ENCODE measurements around the gene EFHC2.

Gene EFHC2

DNA sequence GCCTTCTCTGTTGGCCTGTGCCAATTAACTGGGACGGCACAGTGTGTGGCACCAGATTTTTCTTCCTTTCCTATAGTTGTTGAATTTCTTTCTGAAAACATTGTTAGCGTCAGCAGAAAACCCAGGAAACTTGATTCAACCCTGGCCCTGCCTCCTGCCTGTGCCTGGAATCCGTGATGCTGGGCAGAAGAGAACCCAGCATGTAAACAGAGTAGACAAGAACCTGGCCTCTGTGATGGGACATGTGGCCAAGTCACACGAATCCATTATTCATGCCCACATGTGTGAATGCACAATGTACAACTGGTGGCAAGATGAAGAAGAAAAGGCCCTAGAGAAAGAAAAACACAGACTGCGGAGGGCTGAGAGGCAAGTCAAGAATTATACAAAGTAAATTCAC, 111.4 kb downstream of the EFHC2 start:
- no peak for DNase-seq (ENCODE audit: low spot score)
- TF ChIP-seq, protein P1, sequence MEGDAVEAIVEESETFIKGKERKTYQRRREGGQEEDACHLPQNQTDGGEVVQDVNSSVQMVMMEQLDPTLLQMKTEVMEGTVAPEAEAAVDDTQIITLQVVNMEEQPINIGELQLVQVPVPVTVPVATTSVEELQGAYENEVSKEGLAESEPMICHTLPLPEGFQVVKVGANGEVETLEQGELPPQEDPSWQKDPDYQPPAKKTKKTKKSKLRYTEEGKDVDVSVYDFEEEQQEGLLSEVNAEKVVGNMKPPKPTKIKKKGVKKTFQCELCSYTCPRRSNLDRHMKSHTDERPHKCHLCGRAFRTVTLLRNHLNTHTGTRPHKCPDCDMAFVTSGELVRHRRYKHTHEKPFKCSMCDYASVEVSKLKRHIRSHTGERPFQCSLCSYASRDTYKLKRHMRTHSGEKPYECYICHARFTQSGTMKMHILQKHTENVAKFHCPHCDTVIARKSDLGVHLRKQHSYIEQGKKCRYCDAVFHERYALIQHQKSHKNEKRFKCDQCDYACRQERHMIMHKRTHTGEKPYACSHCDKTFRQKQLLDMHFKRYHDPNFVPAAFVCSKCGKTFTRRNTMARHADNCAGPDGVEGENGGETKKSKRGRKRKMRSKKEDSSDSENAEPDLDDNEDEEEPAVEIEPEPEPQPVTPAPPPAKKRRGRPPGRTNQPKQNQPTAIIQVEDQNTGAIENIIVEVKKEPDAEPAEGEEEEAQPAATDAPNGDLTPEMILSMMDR (IDR thresholded peaks at IDR 0.05; ENCODE audit: borderline replicate concordance, control extremely low read depth, extremely low read depth, insufficient read depth, missing control alignments) = no peak
- in situ Hi-C loops (cut with MboI; ENCODE audit: low sequenced_read_pairs, unreplicated experiment) = no loop called here

DNA sequence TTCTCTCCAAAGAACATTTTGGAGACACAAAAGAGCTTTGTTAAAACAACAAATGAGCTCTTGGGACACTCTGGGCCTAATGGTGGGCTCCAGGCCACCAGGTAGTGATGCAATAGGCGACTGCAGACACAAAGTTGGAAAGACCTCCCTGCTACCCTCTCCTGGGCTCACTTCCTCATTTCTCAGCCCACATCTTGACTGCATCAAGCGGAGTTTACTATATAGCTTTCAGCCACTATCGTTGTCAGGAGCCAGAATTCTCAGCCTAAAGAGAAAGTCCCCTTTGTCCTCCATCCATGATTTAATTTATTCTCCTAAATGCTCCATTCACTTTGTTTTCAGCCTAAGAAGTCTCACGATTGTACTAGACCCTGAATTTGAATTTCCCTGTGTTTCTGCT, 114.9 kb downstream of the EFHC2 start:
- no peak for DNase-seq (ENCODE audit: low spot score)
- TF ChIP-seq, protein P1 (IDR thresholded peaks at IDR 0.05; ENCODE audit: borderline replicate concordance, control extremely low read depth, extremely low read depth, insufficient read depth, missing control alignments) = no peak
- in situ Hi-C loops (cut with MboI; ENCODE audit: low sequenced_read_pairs, unreplicated experiment) = no loop called here

DNA sequence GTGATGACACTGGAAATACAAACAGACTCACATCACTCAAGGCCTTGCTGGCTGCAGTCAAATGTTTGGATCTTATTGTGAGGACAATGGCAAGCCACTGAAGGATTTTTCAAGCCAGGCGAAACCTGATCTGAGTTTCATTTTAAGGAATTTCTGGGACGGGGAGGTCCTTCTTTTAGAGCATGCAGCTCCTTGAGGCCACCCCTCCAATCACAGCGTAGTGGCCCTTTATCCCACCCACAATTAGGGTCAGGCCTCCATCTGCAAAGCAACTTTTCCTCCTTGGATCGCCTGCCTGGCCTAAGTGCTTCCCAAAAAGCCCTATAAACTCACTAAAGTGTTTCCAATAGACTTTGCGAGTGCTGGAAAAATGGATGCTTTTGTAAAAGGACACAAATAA, 115.5 kb downstream of the EFHC2 start:
- no peak for DNase-seq (ENCODE audit: low spot score)
- TF ChIP-seq, protein P1 (IDR thresholded peaks at IDR 0.05; ENCODE audit: borderline replicate concordance, control extremely low read depth, extremely low read depth, insufficient read depth, missing control alignments) = no peak
- in situ Hi-C loops (cut with MboI; ENCODE audit: low sequenced_read_pairs, unreplicated experiment) = no loop called here

DNA sequence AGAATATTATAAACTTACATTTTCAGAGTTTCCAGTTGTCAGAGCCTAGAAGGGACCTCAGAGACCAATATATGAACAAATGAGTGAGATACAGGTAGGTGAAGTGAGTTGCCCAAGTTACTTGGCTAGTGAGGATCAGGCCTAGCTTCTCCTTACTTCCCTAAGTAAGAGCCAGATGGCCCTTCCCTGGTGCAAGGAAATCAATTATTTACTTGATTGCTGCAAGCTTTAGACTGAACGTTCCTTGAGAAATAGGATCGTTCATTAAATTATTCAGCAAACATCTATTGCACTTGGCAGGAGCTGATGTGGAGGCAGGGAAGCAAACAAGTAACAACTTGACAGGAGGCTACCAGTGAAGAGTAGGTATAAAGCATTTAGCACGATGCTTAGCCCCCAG, 117.8 kb downstream of the EFHC2 start:
- DNase-seq (ENCODE audit: low spot score) = no peak
- in situ Hi-C loops (cut with MboI; ENCODE audit: low sequenced_read_pairs, unreplicated experiment) = no loop called here
- TF ChIP-seq, protein P1 (IDR thresholded peaks at IDR 0.05; ENCODE audit: borderline replicate concordance, control extremely low read depth, extremely low read depth, insufficient read depth, missing control alignments) = no peak

DNA sequence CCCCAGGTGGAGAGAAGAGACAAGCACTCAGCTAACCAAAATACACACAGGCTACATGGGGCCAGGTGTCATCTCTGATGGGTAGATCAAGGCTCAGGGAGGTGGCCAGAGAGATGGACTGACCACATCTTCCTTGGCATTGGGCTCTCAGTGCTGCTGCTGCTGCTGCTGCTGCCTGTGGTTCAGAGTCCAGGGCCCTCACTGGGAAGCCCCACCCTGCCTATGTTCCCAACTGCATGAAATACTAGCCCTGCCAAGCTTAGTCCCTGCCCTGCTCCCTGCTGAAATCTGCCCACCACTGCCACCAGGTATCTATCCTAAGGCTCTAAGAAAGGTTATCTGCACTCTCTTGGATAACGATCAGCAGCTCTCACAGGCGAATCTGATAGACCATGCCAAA, 118.7 kb downstream of the EFHC2 start:
- in situ Hi-C loops (cut with MboI; ENCODE audit: low sequenced_read_pairs, unreplicated experiment) = no loop called here
- TF ChIP-seq, protein P1 (IDR thresholded peaks at IDR 0.05; ENCODE audit: borderline replicate concordance, control extremely low read depth, extremely low read depth, insufficient read depth, missing control alignments) = no peak
- DNase-seq (ENCODE audit: low spot score) = no peak

DNA sequence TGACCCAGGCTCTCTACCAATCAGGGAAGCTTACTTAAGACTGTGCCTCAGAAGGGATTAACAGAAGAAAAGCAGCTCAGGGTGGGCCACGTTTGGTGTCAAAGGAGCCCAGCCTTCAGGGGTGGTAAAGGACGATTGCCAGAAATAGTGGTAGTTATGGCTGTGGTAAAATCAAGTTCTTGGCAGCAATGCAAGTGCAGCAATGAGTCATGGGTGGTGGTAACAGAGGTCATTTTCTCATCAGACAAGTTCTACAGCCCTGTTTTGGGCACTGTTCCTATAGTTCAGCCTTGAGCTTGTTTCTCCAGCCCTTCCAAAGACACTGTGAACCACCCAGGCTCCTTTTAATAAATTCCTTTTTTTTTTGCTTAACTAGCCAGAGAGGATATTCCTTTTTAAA, 120.3 kb downstream of the EFHC2 start:
- TF ChIP-seq, protein P1 (IDR thresholded peaks at IDR 0.05; ENCODE audit: borderline replicate concordance, control extremely low read depth, extremely low read depth, insufficient read depth, missing control alignments) = no peak
- in situ Hi-C loops (cut with MboI; ENCODE audit: low sequenced_read_pairs, unreplicated experiment) = no loop called here
- no peak for DNase-seq (ENCODE audit: low spot score)

DNA sequence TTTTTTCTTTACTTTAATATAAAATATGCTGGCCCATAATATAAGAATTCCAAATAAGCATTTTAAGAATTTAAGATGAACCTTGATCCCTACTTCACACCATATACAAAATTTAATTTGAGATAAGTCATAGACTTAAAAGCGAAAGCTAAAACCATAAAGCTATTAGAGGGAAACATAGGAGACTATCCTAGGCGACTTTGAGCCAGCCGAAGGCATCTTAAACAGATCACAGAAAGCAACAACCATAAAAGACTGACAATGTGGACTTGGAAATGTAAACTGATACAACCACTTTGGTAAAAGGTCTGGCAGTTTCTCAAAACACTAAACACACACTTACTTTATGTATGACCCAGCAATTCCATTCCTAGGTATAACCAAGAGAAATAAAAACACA, 125.0 kb downstream of the EFHC2 start:
- TF ChIP-seq, protein P1 (IDR thresholded peaks at IDR 0.05; ENCODE audit: borderline replicate concordance, control extremely low read depth, extremely low read depth, insufficient read depth, missing control alignments) = no peak
- no peak for DNase-seq (ENCODE audit: low spot score)
- in situ Hi-C loops (cut with MboI; ENCODE audit: low sequenced_read_pairs, unreplicated experiment) = no loop called here

All from GM13976 (cell line).